ENCODE results near the gene ZFHX3. TPM values are rescaled to one million over a fixed set of nuclear protein-coding genes. Genes with fewer than 3 reads are reported as not detected.

The ZFHX3 gene
- total RNA-seq, 4 donors from 2014 or later: 36.3 to 44.0 (median 38.1) TPM

- Histone ChIP-seq H3K4me3 (no peak overlapping the region), H3K36me3 (no peaks in the 10 kb centered on the region), H3K9me3 (peaks cover 0 to 4% (median 0%) of the 10 kb centered on the region in 4 donors), H3K4me1 (peaks cover 0 to 5% (median 0%) of the 10 kb centered on the region in 4 donors), H3K27me3 (no peaks in the 10 kb centered on the region), H3K27ac (no peak overlapping the region)
- 65% methylated on average over 2 of the region's 2 CpGs for WGBS, 2 donors
- TF ChIP-seq EP300 (IDR thresholded peaks at IDR 0.05): no peak
- no peak for TF ChIP-seq POLR2A (IDR thresholded peaks at IDR 0.05)
- no peak for TF ChIP-seq CTCF (IDR thresholded peaks at IDR 0.05)
- DNase-seq (ENCODE audit: low spot score in 2 of 2): no peak
These were observed 307.6 kb downstream of the ZFHX3 start for GRCh38 chr16:72740347-72740746.

GRCh38 chr16:72739577-72739976 is 308.4 kb downstream of the ZFHX3 start:
- Histone ChIP-seq H3K4me1 (peaks cover 0 to 5% (median 0%) of the 10 kb centered on the region in 4 donors), H3K9me3 (peaks cover 0 to 11% (median 2%) of the 10 kb centered on the region in 4 donors), H3K36me3 (no peaks in the 10 kb centered on the region), H3K4me3 (no peak overlapping the region), H3K27me3 (no peaks in the 10 kb centered on the region), H3K27ac (no peak overlapping the region)
- TF ChIP-seq EP300 (IDR thresholded peaks at IDR 0.05) (no peak), CTCF (IDR thresholded peaks at IDR 0.05) (no peak), POLR2A (IDR thresholded peaks at IDR 0.05) (no peak)
- 14 to 35% methylated on average over 1 of the region's 1 CpG for WGBS, 2 donors
- DNase-seq (ENCODE audit: low spot score in 2 of 2): no peak

GRCh38 chr16:72736074-72736473 is 311.9 kb downstream of the ZFHX3 start:
- no peak for DNase-seq (ENCODE audit: low spot score in 2 of 2)
- 79 to 100% methylated on average over 2 of the region's 2 CpGs for WGBS, 2 donors
- Histone ChIP-seq H3K4me1 (peaks cover 0 to 5% (median 0%) of the 10 kb centered on the region in 4 donors), H3K36me3 (no peaks in the 10 kb centered on the region), H3K27me3 (no peaks in the 10 kb centered on the region), H3K27ac (no peak overlapping the region), H3K9me3 (peaks cover 0 to 37% (median 5%) of the 10 kb centered on the region in 4 donors), H3K4me3 (no peak overlapping the region)
- TF ChIP-seq CTCF (IDR thresholded peaks at IDR 0.05) (no peak), POLR2A (IDR thresholded peaks at IDR 0.05) (no peak), EP300 (IDR thresholded peaks at IDR 0.05) (no peak)

Small RNA genes within 50 kb of the gene (small RNA-seq; reads per million reads assigned to genes)
- not detected for gene AC002044.1
- not detected for gene RNU7-71P

All from tibial nerve (tissue), 4 donors.